GM20431 (cell line): ENCODE results near the gene PPP1R13L.
"Not testable (repeated sequence)": the region's sequence is repeated elsewhere in the genome, so short reads cannot be mapped to it uniquely, and the experiment has no call there.

Experiments used
- in situ Hi-C: fragments of 300-500 bp; cut with MseI, MboI; formaldehyde crosslinking; loops from one replicate; pipeline ENCODE4 v1.15.0; 2020; ENCODE audit warnings: low sequenced_read_pairs; ENCODE audit not compliant: unreplicated experiment

PPP1R13L gene

DNA sequence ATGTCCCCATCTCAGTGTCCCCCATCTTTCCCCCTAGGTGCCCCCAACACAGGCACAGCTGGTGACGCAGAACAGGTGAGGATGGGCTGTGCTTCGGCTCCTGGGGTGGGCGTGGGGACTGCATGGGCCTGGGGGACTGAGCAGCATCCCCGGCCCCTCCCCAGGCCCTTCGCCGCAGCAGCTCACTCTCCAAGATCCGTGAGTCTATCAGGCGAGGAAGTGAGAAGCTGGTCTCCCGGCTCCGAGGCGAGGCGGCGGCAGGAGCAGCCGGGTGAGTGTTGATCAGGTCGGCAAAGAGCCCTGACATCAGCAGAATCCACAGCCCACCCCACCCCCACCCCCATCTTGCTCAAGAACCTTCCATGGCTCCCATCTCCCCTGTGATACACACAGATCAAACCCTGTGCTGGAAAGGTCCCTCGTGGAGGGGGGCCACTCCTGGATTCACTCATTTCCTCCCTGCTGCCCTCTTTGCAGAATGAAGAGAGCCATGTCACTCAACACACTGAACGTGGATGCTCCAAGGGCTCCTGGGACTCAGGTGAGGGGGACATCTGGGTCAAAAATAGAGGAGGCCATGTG lies 54.3 kb downstream of the PPP1R13L start:
- in situ Hi-C loops, result no loop called here

- in situ Hi-C loops, result no loop called here
These were observed 55.4 kb downstream of the PPP1R13L start for GRCh38 chr19:45349430-45349941.

DNA sequence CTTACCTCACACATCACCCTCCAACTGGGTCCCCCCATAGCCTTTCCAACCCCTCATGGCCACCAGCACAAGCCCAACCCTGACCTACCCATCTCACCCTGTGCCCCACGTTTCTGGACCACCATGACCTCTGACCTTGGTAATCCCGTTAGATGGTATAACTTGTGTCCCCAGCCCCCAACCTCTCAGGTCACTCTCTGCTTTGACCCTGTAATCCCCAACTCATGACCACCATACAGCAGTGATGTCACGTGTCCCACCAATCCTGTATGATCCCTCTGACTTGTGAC lies 55.8 kb downstream of the PPP1R13L start:
- in situ Hi-C loops, result no loop called here

GRCh38 chr19:45348367-45349125 lies 56.3 kb downstream of the PPP1R13L start:
- in situ Hi-C loops, result no loop called here

GRCh38 chr19:45347570-45348366 lies 57.1 kb downstream of the PPP1R13L start:
- in situ Hi-C loops, result no loop called here

GRCh38 chr19:45346449-45346848 lies 58.4 kb downstream of the PPP1R13L start:
- in situ Hi-C loops, result no loop called here

- in situ Hi-C loops, result no loop called here
These were observed 59.4 kb downstream of the PPP1R13L start for GRCh38 chr19:45345506-45345860.

DNA sequence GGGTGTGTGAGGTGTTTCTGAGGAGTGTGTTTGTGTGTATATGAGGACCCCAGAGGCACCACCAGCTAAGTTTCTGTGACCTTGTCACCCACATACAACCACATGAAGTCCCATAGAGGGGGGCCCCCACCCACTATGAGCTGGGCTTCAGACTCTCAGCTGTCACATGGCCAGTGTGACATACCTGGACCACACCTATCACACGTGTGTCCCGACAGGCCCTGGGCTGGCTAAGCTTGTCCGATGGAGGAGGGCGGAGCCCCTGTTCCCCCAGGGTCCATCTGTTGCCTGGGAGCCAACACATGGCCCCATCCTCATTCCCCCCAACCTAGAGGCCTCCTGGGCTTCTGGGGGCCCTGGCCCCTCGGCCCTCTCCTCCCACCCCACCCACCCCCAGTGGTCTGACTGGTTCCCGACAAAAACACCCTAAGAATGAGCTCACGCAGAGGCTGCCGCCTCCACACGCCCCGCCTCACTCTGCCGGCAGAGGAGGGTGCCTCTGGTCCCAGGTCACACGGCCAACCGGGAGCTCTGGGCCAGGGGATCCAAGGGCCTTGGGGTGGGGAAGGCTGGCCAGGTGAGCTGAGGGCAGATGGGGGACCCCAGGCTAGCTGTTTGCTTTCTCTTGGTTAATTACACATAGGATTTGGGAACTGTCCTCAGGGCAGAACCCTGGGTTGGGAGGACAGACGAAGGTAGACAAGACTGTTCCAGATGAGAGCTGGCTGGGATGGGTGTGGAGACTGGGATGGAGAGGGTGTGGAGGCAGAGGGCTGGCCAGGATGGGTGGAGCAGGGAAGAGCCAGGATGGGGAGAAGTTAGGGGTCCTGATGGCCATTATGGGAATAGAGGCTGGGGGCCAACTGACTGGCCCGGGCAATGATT lies 60.0 kb downstream of the PPP1R13L start:
- in situ Hi-C loops, result no loop called here

DNA sequence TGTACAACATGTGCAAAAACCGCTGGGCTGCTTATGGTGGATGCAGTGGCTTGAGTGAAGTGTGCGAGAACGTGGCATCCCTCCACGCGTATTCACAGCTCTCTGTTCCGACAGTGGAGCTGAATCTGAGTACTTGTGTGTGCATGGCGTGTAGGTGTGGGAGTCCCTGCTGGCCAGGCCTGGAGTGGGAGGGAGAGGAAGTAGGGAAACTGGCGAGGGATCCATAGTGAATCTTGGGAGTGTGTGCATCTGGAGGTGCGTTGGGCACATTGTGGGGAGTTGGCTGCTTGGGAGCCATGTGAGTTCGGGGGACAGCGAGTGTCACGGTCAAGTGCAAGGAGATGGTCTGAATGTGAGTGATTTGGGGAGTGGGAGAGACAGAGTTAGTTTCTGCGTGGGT lies 62.0 kb downstream of the PPP1R13L start:
- in situ Hi-C loops, result no loop called here

- in situ Hi-C loops, result no loop called here
These were observed 63.9 kb downstream of the PPP1R13L start for GRCh38 chr19:45340899-45341453.

DNA sequence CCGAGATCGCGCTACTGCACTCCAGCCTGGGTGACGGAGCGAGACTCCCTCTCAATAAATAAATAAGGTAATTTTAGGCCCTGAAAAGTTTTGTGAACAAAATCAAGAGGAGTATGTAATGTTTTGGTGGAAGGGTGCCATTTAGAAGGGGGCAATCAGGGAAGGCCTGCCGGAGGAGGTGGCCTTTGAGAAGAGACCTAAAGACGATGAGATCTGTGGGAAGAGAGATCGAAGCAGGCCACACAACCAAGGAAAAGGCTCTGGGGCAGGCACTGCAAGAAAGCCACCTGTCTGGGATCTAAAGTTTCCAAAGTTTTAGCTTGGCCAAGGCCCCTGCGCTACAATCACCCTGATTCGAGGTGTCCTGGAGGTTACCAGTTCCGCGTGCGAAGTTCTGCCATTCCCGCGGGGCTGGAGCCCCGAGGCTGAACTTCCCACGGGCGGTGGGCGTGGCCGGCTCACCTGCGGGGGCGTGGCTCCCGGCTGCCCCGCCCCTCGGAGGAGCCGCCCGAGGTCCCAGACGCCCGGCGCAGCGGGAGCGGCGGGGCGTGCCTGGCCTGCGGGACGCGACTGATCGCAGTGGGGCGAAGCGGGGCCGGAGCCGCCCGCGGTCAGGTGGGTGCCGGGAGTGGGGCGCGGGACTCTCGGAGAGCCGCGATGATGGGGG lies 64.5 kb downstream of the PPP1R13L start, which contains the start of gene KLC3:
Gene KLC3 (plus strand): TSS at position 519 of the 667 bp plus-strand sequence. CDS start 4,792 bp downstream, outside the sequence.
- in situ Hi-C loops, result no loop called here

DNA sequence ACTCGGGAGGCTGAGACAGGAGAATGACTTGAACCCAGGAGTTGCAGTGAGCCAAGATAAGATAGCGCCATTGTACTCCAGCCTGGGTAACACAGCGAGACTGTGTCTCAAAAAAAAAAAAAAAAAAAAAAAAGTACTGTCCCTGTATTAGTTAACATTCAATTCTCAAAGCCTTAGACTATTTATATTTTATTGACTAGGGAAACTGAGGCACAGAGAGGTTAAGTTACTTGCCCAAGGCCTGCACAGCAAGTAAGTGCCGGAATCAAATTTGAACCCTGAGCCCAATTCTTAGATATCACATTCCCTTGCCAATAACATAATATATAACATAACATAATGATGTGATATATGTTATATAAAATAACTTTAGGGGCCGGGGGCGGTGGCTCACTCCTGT lies 65.2 kb downstream of the PPP1R13L start:
- in situ Hi-C loops, result no loop called here

DNA sequence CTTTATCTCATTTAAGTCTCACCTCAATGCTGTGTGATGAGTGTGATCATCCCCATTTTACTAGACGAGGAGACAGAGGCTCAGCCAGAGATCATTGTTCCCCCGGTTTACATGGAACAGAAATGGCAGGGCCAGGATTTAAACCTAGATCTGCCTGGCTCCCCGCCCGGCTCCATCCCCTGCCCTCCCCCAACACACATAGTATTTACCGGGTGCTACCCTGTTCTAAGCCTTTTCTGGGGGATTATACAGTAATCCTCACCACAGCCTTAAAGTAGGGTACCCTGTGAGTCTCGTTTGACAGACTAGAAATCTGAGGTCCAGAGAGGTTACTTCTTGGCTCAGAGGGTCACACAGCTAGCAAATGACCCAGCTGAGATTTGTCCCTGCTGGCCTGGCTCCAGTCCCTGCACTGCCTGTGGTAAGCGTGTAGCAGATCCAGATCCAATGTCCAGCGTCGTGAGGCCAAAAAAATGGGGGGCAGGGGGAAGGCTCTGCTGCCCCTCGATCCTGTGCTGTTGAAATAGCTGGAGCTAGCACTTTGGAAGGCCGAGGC lies 68.1 kb downstream of the PPP1R13L start:
- in situ Hi-C loops, result no loop called here

DNA sequence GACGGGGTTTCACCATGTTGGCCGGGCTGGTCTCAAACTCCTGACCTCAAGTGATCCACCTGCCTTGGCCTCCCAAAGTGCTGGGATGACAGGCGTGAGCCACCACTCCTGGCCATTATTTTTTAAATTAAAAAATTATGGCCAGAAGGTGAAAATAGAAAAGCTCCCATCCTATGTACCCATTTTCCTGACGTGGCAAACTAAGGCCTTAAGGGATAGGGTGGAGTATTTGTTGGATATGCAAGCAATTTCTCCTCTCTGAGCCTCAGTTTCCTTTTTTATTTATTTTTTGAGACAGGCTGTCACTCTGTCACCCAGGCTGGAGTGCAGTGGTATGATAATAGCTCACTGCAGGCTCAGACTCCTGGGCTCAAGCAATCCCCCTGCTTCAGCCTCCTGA lies 70.0 kb downstream of the PPP1R13L start:
- in situ Hi-C loops, result not testable (repeated sequence)

DNA sequence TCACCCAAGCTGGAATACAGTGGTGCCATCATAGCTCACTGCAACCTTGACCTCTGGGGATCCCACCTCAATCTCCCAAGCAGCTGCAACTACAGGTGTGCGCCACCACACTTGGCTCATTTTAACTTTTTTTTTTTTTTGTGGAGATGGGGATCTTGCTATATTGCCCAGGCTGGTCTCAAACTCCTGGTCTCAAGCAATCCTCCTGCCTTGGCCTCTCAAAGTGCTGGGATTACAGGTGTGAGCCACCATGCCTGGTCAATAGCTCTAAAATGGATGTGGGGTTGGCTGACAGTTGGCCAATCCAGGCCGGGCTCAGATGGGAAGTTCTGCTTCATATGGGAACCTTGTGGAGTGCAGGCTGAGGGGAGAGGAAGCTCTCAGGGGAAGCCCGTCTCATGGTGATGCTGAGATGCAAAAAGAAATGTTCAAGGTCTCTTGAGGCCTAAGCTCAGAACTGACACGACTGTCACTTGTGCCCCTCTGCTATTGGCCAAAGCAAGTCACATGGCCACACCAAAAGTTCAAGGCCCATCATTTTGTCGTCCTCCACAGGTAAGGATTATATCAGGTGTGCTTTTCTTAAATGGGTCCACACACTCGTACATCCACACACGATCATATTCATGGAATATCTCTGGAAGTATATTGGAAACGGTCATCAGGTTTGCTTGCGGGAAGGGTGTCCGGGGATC lies 71.1 kb downstream of the PPP1R13L start:
- in situ Hi-C loops, result no loop called here

GRCh38 chr19:45331411-45331810 lies 73.5 kb downstream of the PPP1R13L start:
- in situ Hi-C loops, result no loop called here
